B cell (primary cell): ENCODE data around the gene ZNG1B. TPM values are rescaled to one million over a fixed set of nuclear protein-coding genes. Genes with fewer than 3 reads are reported as not detected.
A peak's percentile ranks its signal among the peaks of the same experiment; 100 is the strongest.
"Not testable (repeated sequence)": the region's sequence is repeated elsewhere in the genome, so short reads cannot be mapped to it uniquely, and the experiment has no call there.

ENCODE experiments used
- ATAC-seq: fragments of 200-7000 bp; cut with Tn5 transposase; one replicate; pipeline ENCODE4 v1.10.0; 2021; ENCODE audit warnings: low read depth, mild to moderate bottlenecking, moderate number of reproducible peaks, moderate library complexity
- CTCF ChIA-PET: fragments of 350-600 bp; sonication (Branson Sonifier 250); formaldehyde crosslinking; loops from one replicate; lab custom pipeline; 2021; ENCODE audit warnings: antibody characterized with exemption, inconsistent platforms; lab: Charles Lee
- POLR2A ChIA-PET: fragments of 350-600 bp; sonication (Branson Sonifier 250); formaldehyde crosslinking; loops from one replicate; lab custom pipeline; 2021; ENCODE audit warnings: antibody characterized with exemption; lab: Charles Lee
- DNase-seq: peaks from one replicate; pipeline ENCODE4 v3.0.0; 2013
- H2AFZ ChIP-seq: 2 replicates; pipeline ENCODE4 v1.6.1; 2012; ENCODE audit warnings: mild to moderate bottlenecking, low read depth, low read length; ENCODE audit not compliant: insufficient read depth, poor library complexity, severe bottlenecking
- H3K27ac ChIP-seq, 2 donors: 1 replicate in 1 of 2; 2 replicates in 1 of 2; pipeline ENCODE4 v1.5.1; 2012 to 2013; ENCODE audit warnings: low read length in 2 of 2, mild to moderate bottlenecking in 2 of 2, moderate library complexity in 1 of 2
- H3K27me3 ChIP-seq, 4 experiments: fragments of 200-600 bp in 1 of 4; sonication (generic) in 1 of 4; replicated peaks in 1 of 4; 1 replicate in 2 of 4; 2 replicates in 2 of 4; pipeline versions ENCODE4 v1.6.1 to v1.7.0; 2013 to 2016; ENCODE audit warnings: low read length in 3 of 4, mild to moderate bottlenecking in 2 of 4, mixed read lengths in 1 of 4, moderate library complexity in 1 of 4; ENCODE audit not compliant: insufficient read depth in 4 of 4, control insufficient read depth in 3 of 4; ENCODE audit errors: control extremely low read depth in 1 of 4
- H3K36me3 ChIP-seq, 2 experiments: replicated peaks in 1 of 2; 1 replicate in 1 of 2; 2 replicates in 1 of 2; pipeline versions ENCODE4 v1.6.1 to v1.7.1; 2013; ENCODE audit warnings: low read length in 1 of 2; ENCODE audit not compliant: insufficient read depth in 2 of 2, control insufficient read depth in 1 of 2; ENCODE audit errors: control extremely low read depth in 1 of 2, extremely low read depth in 1 of 2
- H3K4me1 ChIP-seq, 2 donors: fragments of 200-600 bp in 1 of 2; sonication (generic) in 1 of 2; 1 replicate in 1 of 2; 2 replicates in 1 of 2; pipeline versions ENCODE4 v1.5.1 to v1.6.1; 2013 to 2017; ENCODE audit warnings: low read length in 2 of 2; ENCODE audit not compliant: control insufficient read depth in 2 of 2, insufficient read depth in 2 of 2
- H3K4me2 ChIP-seq: replicated peaks from 2 replicates; pipeline ENCODE3; 2012; ENCODE audit warnings: mild to moderate bottlenecking, low read depth, low read length; ENCODE audit not compliant: poor library complexity, severe bottlenecking
- H3K4me3 ChIP-seq, 5 experiments: fragments of 200-600 bp in 1 of 5; sonication (generic) in 1 of 5; 1 replicate in 3 of 5; 2 replicates in 2 of 5; pipeline versions ENCODE4 v1.5.1 to v1.7.0; 2011 to 2016; ENCODE audit warnings: low read length in 4 of 5, mild to moderate bottlenecking in 4 of 5, low read depth in 2 of 5, control low read depth in 1 of 5, moderate library complexity in 1 of 5; ENCODE audit not compliant: insufficient read depth in 1 of 5; ENCODE audit errors: control extremely low read depth in 1 of 5, extremely low read depth in 1 of 5
- H3K79me2 ChIP-seq: fragments of 200-600 bp; sonication (generic); one replicate; pipeline ENCODE4 v1.6.0; 2016; ENCODE audit warnings: low read length; ENCODE audit not compliant: control insufficient read depth, insufficient read depth
- H3K9ac ChIP-seq: fragments of 200-600 bp; sonication (generic); 2 replicates; pipeline ENCODE4 v1.6.1; 2017; ENCODE audit warnings: mild to moderate bottlenecking, low read length, moderate library complexity
- H3K9me3 ChIP-seq, 3 donors: one replicate each; pipeline versions ENCODE4 v1.6.1 to v1.7.1; 2013; ENCODE audit warnings: low read length in 2 of 3; ENCODE audit not compliant: control insufficient read depth in 2 of 3, insufficient read depth in 1 of 3; ENCODE audit errors: control extremely low read depth in 1 of 3
- H4K20me1 ChIP-seq: 2 replicates; pipeline ENCODE4 v1.6.0; 2012; ENCODE audit warnings: mild to moderate bottlenecking, low read length; ENCODE audit not compliant: insufficient read depth, control insufficient read depth, poor library complexity, severe bottlenecking
- H3K27ac Mint-ChIP-seq: one replicate; pipeline ENCODE4 v1.8.0; 2021; ENCODE audit warnings: mixed read lengths
- H3K27me3 Mint-ChIP-seq: one replicate; pipeline ENCODE4 v1.8.0; 2021; ENCODE audit warnings: mixed read lengths
- H3K4me1 Mint-ChIP-seq: one replicate; pipeline ENCODE4 v1.8.0; 2021; ENCODE audit warnings: mixed read lengths
- H3K4me3 Mint-ChIP-seq: one replicate; pipeline ENCODE4 v1.8.0; 2021; ENCODE audit warnings: mixed read lengths
- H3K9me3 Mint-ChIP-seq: one replicate; pipeline ENCODE4 v1.8.0; 2022; ENCODE audit warnings: mixed read lengths; ENCODE audit not compliant: insufficient read depth
- CTCF ChIP-seq: fragments of 200-600 bp; IDR thresholded peaks from one replicate; pipeline ENCODE4 v1.8.0; 2022; ENCODE audit warnings: antibody characterized with exemption, mild to moderate bottlenecking
- WGBS: methylation state at CpG from one replicate; pipeline ENCODE4 v1.1.5; 2013; ENCODE audit warnings: missing lambda C conversion rate; ENCODE audit not compliant: insufficient coverage; 5-methylcytosine and 5-hydroxymethylcytosine counted together
- intact Hi-C: fragments of 100-400 bp; cut with micrococcal nuclease; formaldehyde crosslinking; loops from one replicate; pipeline ENCODE4 v1.10.0; 2022
- polyA plus RNA-seq: library from polyadenylated mRNA; depleted of rRNA; stranded (reverse); fragments of >200 nt; gene quantifications from 2 replicates; pipeline ENCODE4 v1.2.3, GENCODE V29; 2012
- total RNA-seq, 2 donors: library from RNA; stranded (reverse); fragments of 120-200 nt in 1 of 2; gene quantifications; 1 replicate in 1 of 2; 2 replicates in 1 of 2; pipeline versions ENCODE4 v1.2.3 to v1.2.4, GENCODE V29; 2013 to 2022

The ZNG1B gene
- total and polyA plus RNA-seq, 2 donors (not counting 1 experiment from before 2014, with no cell fraction given) = 24.5 to 46.8 TPM

GRCh38 chr2:113524986-113525385, 87.5 kb downstream of the ZNG1B start:
- H3K27ac Mint-ChIP-seq, DNase-seq, H3K79me2 ChIP-seq, H3K4me3 Mint-ChIP-seq, H3K27me3 Mint-ChIP-seq, H3K9me3 ChIP-seq, H3K9ac ChIP-seq, H3K4me1 ChIP-seq, H2AFZ ChIP-seq, CTCF ChIA-PET, H3K4me1 Mint-ChIP-seq, H4K20me1 ChIP-seq, POLR2A ChIA-PET, H3K9me3 Mint-ChIP-seq, H3K27ac ChIP-seq, H3K36me3 ChIP-seq, H3K4me3 ChIP-seq, ATAC-seq, H3K4me2 ChIP-seq, H3K27me3 ChIP-seq, intact Hi-C loops: not testable (repeated sequence)
- WGBS = no CpG with 5 or more reads among the region's 1 CpG

GRCh38 chr2:113527350-113528045, 90.0 kb downstream of the ZNG1B start:
- intact Hi-C loops, H3K4me1 Mint-ChIP-seq, H3K27me3 Mint-ChIP-seq, H3K9ac ChIP-seq, H3K9me3 ChIP-seq, H3K27me3 ChIP-seq, H3K27ac ChIP-seq, H4K20me1 ChIP-seq, H3K36me3 ChIP-seq, H3K4me2 ChIP-seq, H3K4me1 ChIP-seq, H3K4me3 Mint-ChIP-seq, DNase-seq, H3K79me2 ChIP-seq, H3K4me3 ChIP-seq, H2AFZ ChIP-seq, H3K27ac Mint-ChIP-seq, H3K9me3 Mint-ChIP-seq, POLR2A ChIA-PET: not testable (repeated sequence)
- no CpG with 5 or more reads among the region's 12 CpGs for WGBS
- CTCF ChIA-PET = interaction anchor here (0.7 kb wide), 1 partner anchor 193 kb away, joined by 3 read pairs; no protein-coding TSS in a partner anchor
- ATAC-seq = peak; percentile 87
- peak; percentile 34 for TF ChIP-seq CTCF

- H3K9ac ChIP-seq, H3K36me3 ChIP-seq, H3K9me3 ChIP-seq, H3K9me3 Mint-ChIP-seq, ATAC-seq, H3K27me3 ChIP-seq, CTCF ChIA-PET, H4K20me1 ChIP-seq, POLR2A ChIA-PET, DNase-seq, H3K4me2 ChIP-seq, H3K4me1 Mint-ChIP-seq, H3K4me3 Mint-ChIP-seq, H3K79me2 ChIP-seq, H3K4me1 ChIP-seq, H3K4me3 ChIP-seq, H3K27ac Mint-ChIP-seq, H3K27me3 Mint-ChIP-seq, intact Hi-C loops, H3K27ac ChIP-seq, H2AFZ ChIP-seq: not testable (repeated sequence)
- WGBS = no CpG with 5 or more reads among the region's 5 CpGs
Measured at GRCh38 chr2:113528126-113528525, 90.6 kb downstream of the ZNG1B start.
